Central memory CD4-positive, alpha-beta T cell (primary cell): ENCODE results near the gene NT5C1A.

Experiments used
- DNase-seq: peaks from one replicate; pipeline ENCODE4 v3.0.0; 2022

NT5C1A gene

GRCh38 chr1:39657923-39658485 is 13.9 kb downstream of the NT5C1A start:
- DNase-seq, result peak; percentile 41

- DNase-seq, result no peak
These were observed 14.5 kb downstream of the NT5C1A start for GRCh38 chr1:39657402-39657801.

- DNase-seq, result no peak
These were observed 15.5 kb downstream of the NT5C1A start for GRCh38 chr1:39656391-39656790.

- DNase-seq, result no peak
These were observed 16.2 kb downstream of the NT5C1A start for GRCh38 chr1:39655578-39656268.

GRCh38 chr1:39654291-39654690 is 17.6 kb downstream of the NT5C1A start:
- DNase-seq, result no peak

GRCh38 chr1:39653546-39654031 is 18.3 kb downstream of the NT5C1A start:
- DNase-seq, result peak; percentile 58

GRCh38 chr1:39652554-39652953 is 19.4 kb downstream of the NT5C1A start:
- DNase-seq, result no peak

GRCh38 chr1:39652105-39652504 is 19.8 kb downstream of the NT5C1A start:
- DNase-seq, result no peak

- no peak for DNase-seq
These were observed 21.5 kb downstream of the NT5C1A start for GRCh38 chr1:39650431-39650830.

- DNase-seq, result no peak
These were observed 22.2 kb downstream of the NT5C1A start for GRCh38 chr1:39649636-39650185.

GRCh38 chr1:39648496-39648895 is 23.4 kb downstream of the NT5C1A start:
- DNase-seq, result no peak

- no peak for DNase-seq
These were observed 24.7 kb downstream of the NT5C1A start for GRCh38 chr1:39647247-39647646.

- no peak for DNase-seq
These were observed 25.4 kb downstream of the NT5C1A start for GRCh38 chr1:39646232-39647081.

- DNase-seq, result no peak
These were observed 26.4 kb downstream of the NT5C1A start for GRCh38 chr1:39645411-39646043.

- no peak for DNase-seq
These were observed 28.2 kb downstream of the NT5C1A start for GRCh38 chr1:39643705-39644104.

GRCh38 chr1:39642796-39643195 is 29.1 kb downstream of the NT5C1A start:
- no peak for DNase-seq

GRCh38 chr1:39640861-39641260 is 31.0 kb downstream of the NT5C1A start:
- DNase-seq, result no peak

GRCh38 chr1:39639305-39640130 is 32.4 kb downstream of the NT5C1A start, which contains the start of gene HEYL:
Gene HEYL (minus strand): TSS chr1:39639643. CDS start chr1:39639625, 18 bp downstream.
- DNase-seq, result peak; percentile 34

- no peak for DNase-seq
These were observed 33.0 kb downstream of the NT5C1A start for GRCh38 chr1:39638965-39639304.

GRCh38 chr1:39637361-39637760 is 34.5 kb downstream of the NT5C1A start:
- DNase-seq, result no peak

- no peak for DNase-seq
These were observed 36.1 kb downstream of the NT5C1A start for GRCh38 chr1:39635871-39636210.
